Esophagus squamous epithelium (tissue), 4 donors: ENCODE results near the gene FAM209B.

Experiments
- POLR2A ChIP-seq, 4 donors: fragments of 450-650 bp; IDR thresholded peaks; one replicate each; pipeline ENCODE4 v1.6.1; 2017; ENCODE audit warnings: antibody characterized with exemption in 4 of 4, mild to moderate bottlenecking in 4 of 4, moderate library complexity in 3 of 4
- TF ChIP-seq, protein P1 (sequence below), 6 experiments: fragments of 450-650 bp in 4 of 6; fragments of 200-600 bp in 2 of 6; sonication (generic) in 2 of 6; IDR thresholded peaks; one replicate each; pipeline ENCODE4 v1.5.1; 2016 to 2019; ENCODE audit warnings: antibody characterized with exemption in 6 of 6, mild to moderate bottlenecking in 4 of 6, moderate library complexity in 4 of 6

DNA sequence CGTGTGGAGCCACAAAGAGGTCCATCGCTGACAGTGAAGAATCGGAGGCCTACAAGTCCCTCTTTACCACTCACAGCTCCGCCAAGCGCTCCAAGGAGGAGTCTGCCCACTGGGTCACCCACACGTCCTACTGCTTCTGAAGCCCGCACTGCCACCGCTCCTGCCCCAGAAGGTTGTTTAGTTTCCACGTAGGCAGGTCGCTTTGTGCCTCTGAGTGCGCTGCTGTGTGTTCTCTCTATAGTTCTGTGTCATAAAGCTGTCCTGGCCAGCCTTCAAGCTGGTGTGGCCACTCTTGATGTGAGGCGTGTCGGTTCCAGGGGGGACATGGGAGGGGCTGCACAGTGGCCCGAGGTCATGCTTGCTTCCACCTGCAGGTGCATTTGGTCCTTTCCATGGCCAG, 14.9 kb upstream of the FAM209B start:
- TF ChIP-seq, protein P1, sequence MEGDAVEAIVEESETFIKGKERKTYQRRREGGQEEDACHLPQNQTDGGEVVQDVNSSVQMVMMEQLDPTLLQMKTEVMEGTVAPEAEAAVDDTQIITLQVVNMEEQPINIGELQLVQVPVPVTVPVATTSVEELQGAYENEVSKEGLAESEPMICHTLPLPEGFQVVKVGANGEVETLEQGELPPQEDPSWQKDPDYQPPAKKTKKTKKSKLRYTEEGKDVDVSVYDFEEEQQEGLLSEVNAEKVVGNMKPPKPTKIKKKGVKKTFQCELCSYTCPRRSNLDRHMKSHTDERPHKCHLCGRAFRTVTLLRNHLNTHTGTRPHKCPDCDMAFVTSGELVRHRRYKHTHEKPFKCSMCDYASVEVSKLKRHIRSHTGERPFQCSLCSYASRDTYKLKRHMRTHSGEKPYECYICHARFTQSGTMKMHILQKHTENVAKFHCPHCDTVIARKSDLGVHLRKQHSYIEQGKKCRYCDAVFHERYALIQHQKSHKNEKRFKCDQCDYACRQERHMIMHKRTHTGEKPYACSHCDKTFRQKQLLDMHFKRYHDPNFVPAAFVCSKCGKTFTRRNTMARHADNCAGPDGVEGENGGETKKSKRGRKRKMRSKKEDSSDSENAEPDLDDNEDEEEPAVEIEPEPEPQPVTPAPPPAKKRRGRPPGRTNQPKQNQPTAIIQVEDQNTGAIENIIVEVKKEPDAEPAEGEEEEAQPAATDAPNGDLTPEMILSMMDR (IDR thresholded peaks at IDR 0.05) = no peak
- no peak for TF ChIP-seq POLR2A (IDR thresholded peaks at IDR 0.05)
